GM12872 (cell line): ENCODE measurements around the gene MAJIN.

Source experiments
- CTCF ChIP-seq: IDR thresholded peaks from 3 replicates; pipeline ENCODE4 v1.5.1; 2011; ENCODE audit warnings: low read depth, mild to moderate bottlenecking, low read length, moderate library complexity; ENCODE audit not compliant: insufficient read depth

The MAJIN gene, protein sequence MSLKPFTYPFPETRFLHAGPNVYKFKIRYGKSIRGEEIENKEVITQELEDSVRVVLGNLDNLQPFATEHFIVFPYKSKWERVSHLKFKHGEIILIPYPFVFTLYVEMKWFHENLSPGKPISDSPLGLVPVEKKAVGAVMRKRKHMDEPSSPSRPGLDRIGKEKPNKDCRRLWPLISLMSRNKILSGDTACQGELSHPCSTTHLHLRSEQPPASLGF

GRCh38 chr11:64971421-64972233 lies at the start of gene MAJIN:
MAJIN (minus strand) TSS chr11:64972108; CDS start chr11:64959405, 12,703 bp downstream.
- TF ChIP-seq CTCF: no peak

GRCh38 chr11:65021509-65021908 lies 49.6 kb upstream of the MAJIN start:
- no peak for TF ChIP-seq CTCF

GRCh38 chr11:65021003-65021402 lies 49.1 kb upstream of the MAJIN start:
- no peak for TF ChIP-seq CTCF

- no peak for TF ChIP-seq CTCF
Observed at GRCh38 chr11:65019824-65020223, 47.9 kb upstream of the MAJIN start.

DNA sequence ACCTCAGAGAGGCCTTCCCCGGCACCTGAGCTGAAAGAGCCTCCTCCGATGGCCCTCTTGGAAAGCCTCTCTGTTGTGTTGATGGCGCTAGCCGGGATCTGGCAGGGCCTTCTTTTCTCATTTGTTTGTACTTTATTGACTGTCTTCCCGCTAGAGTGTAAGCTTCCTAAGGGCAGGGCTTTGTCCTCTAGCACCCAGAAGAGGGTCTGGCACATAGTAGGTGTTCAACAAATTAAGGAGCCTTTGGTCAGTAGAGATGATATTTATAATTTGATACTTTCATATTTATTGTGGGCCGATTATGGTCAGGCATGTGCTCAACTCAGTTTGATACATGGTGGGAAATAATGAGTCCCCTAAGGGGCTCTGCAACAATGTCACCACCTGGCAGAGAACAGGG lies 46.0 kb upstream of the MAJIN start:
- TF ChIP-seq CTCF: no peak

GRCh38 chr11:65016705-65017104 lies 44.8 kb upstream of the MAJIN start:
- TF ChIP-seq CTCF: peak; percentile 20; the same call in 2 of the 3 replicates

DNA sequence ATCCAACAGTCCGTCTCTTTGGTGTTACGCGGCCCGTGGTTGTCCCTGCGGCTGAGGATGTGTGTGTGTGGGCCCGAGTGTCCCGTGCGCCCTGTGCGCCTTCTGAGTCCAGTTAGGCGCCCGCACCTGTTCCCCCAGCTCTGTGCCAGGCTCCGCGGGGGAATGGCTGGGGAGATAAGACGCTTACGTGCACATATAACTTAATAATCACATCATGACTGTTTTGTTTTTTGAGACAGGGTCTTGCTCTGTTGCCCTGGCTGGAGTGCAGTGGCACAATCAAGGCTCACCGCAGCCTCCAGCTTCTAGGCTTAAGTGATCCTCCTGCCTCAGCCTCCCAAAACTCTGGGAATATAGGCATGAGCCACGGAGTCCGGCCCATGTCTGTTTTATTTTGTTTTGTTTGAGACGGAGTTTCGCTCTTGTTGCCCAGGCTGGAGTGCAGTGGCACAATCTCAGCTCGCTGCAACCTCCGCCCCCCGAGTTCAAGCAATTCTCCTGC lies 42.9 kb upstream of the MAJIN start:
- no peak for TF ChIP-seq CTCF
